HG02943 (cell line): ENCODE data around the gene BTRC.
"Not testable (repeated sequence)": the region's sequence is repeated elsewhere in the genome, so short reads cannot be mapped to it uniquely, and the experiment has no call there.

ENCODE experiments used
- ATAC-seq: cut with Tn5 transposase; IDR thresholded peaks from one replicate; pipeline ENCODE4 v1.9.1; 2021; ENCODE audit warnings: mild to moderate bottlenecking, low read depth, moderate library complexity; ENCODE audit not compliant: unreplicated experiment

BTRC gene

GRCh38 chr10:101380353-101381017 lies 26.5 kb downstream of the BTRC start:
- no peak for ATAC-seq

GRCh38 chr10:101385866-101386658 lies 32.1 kb downstream of the BTRC start:
- ATAC-seq = no peak

GRCh38 chr10:101386659-101387259 lies 32.8 kb downstream of the BTRC start:
- ATAC-seq = no peak

- no peak for ATAC-seq
Measured at GRCh38 chr10:101388676-101389276, 34.8 kb downstream of the BTRC start.

GRCh38 chr10:101389532-101389931 lies 35.6 kb downstream of the BTRC start:
- not testable (repeated sequence) for ATAC-seq

GRCh38 chr10:101389986-101390531 lies 36.1 kb downstream of the BTRC start:
- no peak for ATAC-seq

- ATAC-seq = no peak
Measured at GRCh38 chr10:101393378-101393777, 39.4 kb downstream of the BTRC start.

- no peak for ATAC-seq
Measured at GRCh38 chr10:101394524-101395133, 40.7 kb downstream of the BTRC start.

- ATAC-seq = no peak
Measured at GRCh38 chr10:101397140-101397539, 43.2 kb downstream of the BTRC start.

- no peak for ATAC-seq
Measured at GRCh38 chr10:101400585-101400984, 46.6 kb downstream of the BTRC start.

GRCh38 chr10:101402711-101403110 lies 48.7 kb downstream of the BTRC start:
- ATAC-seq = no peak

- ATAC-seq = no peak
Measured at GRCh38 chr10:101403161-101403560, 49.2 kb downstream of the BTRC start.

- ATAC-seq = no peak
Measured at GRCh38 chr10:101405001-101405400, 51.0 kb downstream of the BTRC start.

GRCh38 chr10:101411598-101411997 lies 57.6 kb downstream of the BTRC start:
- no peak for ATAC-seq

- no peak for ATAC-seq
Measured at GRCh38 chr10:101414034-101414433, 60.1 kb downstream of the BTRC start.

GRCh38 chr10:101415884-101416283 lies 61.9 kb downstream of the BTRC start:
- ATAC-seq = no peak

- ATAC-seq = not testable (repeated sequence)
Measured at GRCh38 chr10:101421967-101422366, 68.0 kb downstream of the BTRC start.

GRCh38 chr10:101425535-101425934 lies 71.6 kb downstream of the BTRC start:
- ATAC-seq = no peak

GRCh38 chr10:101428036-101428435 lies 74.1 kb downstream of the BTRC start:
- ATAC-seq = no peak

GRCh38 chr10:101429423-101429822 lies 75.5 kb downstream of the BTRC start:
- ATAC-seq = no peak
